WTC11 (cell line): ENCODE data around the gene GAK. TPM values are rescaled to one million over a fixed set of nuclear protein-coding genes. Genes with fewer than 3 reads are reported as not detected.

Source experiments
- ATAC-seq: fragments of 200-7000 bp; cut with Tn5 transposase; 2 replicates; pipeline ENCODE4 v1.10.0; 2021; ENCODE audit warnings: mild to moderate bottlenecking, moderate library complexity
- CTCF ChIA-PET: fragments of 300-600 bp; sonication (Branson Sonifier 250); formaldehyde crosslinking; loops from one replicate; lab custom pipeline; 2021; ENCODE audit warnings: antibody characterized with exemption; lab: Charles Lee
- POLR2A ChIA-PET: fragments of 350-600 bp; sonication (Branson Sonifier 250); formaldehyde crosslinking; loops from one replicate; lab custom pipeline; 2021; ENCODE audit warnings: antibody characterized with exemption; lab: Charles Lee
- DNase-seq: peaks from one replicate; pipeline ENCODE4 v3.0.0; 2021; ENCODE audit warnings: low spot score
- H3K27ac Mint-ChIP-seq: 2 replicates; pipeline ENCODE4 v1.8.0; 2021; ENCODE audit warnings: mixed read lengths
- H3K27me3 Mint-ChIP-seq: 2 replicates; pipeline ENCODE4 v1.8.0; 2021; ENCODE audit warnings: low read depth, mild to moderate bottlenecking, moderate library complexity, mixed read lengths
- H3K36me3 Mint-ChIP-seq: 2 replicates; pipeline ENCODE4 v1.8.0; 2021; ENCODE audit warnings: mixed read lengths
- H3K4me1 Mint-ChIP-seq: 2 replicates; pipeline ENCODE4 v1.8.0; 2022; ENCODE audit warnings: mixed read lengths
- H3K4me3 Mint-ChIP-seq: 2 replicates; pipeline ENCODE4 v1.8.0; 2021; ENCODE audit warnings: mild to moderate bottlenecking, moderate library complexity, mixed read lengths
- H3K9me3 Mint-ChIP-seq: 2 replicates; pipeline ENCODE4 v1.8.0; 2021; ENCODE audit warnings: mixed read lengths
- CREB1 ChIP-seq: sonication (generic); formaldehyde crosslinking; IDR thresholded peaks from 2 replicates; pipeline ENCODE4 v1.8.0; 2023; ENCODE audit warnings: mild to moderate bottlenecking, missing genetic modification reagents
- ELF4 ChIP-seq: sonication (generic); formaldehyde crosslinking; IDR thresholded peaks from 2 replicates; pipeline ENCODE4 v1.8.1; 2022; ENCODE audit warnings: low read depth, mild to moderate bottlenecking, moderate library complexity, missing genetic modification reagents
- FOXJ3 ChIP-seq: sonication (generic); formaldehyde crosslinking; IDR thresholded peaks from 2 replicates; pipeline ENCODE4 v1.9.0; 2021; ENCODE audit warnings: missing genetic modification reagents, mild to moderate bottlenecking, borderline replicate concordance
- FOXP1 ChIP-seq: sonication (generic); formaldehyde crosslinking; IDR thresholded peaks from 2 replicates; pipeline ENCODE4 v1.8.0; 2022; ENCODE audit warnings: missing genetic modification reagents, mild to moderate bottlenecking, moderate library complexity, borderline replicate concordance
- GABPB1 ChIP-seq: sonication (generic); formaldehyde crosslinking; IDR thresholded peaks from 2 replicates; pipeline ENCODE4 v1.8.1; 2023; ENCODE audit warnings: mild to moderate bottlenecking, missing genetic modification reagents
- GRHL2 ChIP-seq: fragments of 250-450 bp; sonication (Bioruptor Pico); IDR thresholded peaks from 2 replicates; pipeline ENCODE4 v1.8.0; 2022; ENCODE audit warnings: mild to moderate bottlenecking, moderate library complexity; ENCODE audit not compliant: insufficient replicate concordance, severe bottlenecking
- GTF2I ChIP-seq: fragments of 250-450 bp; sonication (Bioruptor Pico); conservative IDR thresholded peaks from 2 replicates; pipeline ENCODE4 v1.4.0; 2021; ENCODE audit warnings: mild to moderate bottlenecking
- MXD4 ChIP-seq: fragments of 250-450 bp; sonication (Bioruptor Pico); IDR thresholded peaks from 2 replicates; pipeline ENCODE4 v1.8.0; 2021; ENCODE audit warnings: mild to moderate bottlenecking, moderate library complexity, borderline replicate concordance
- NFE2L1 ChIP-seq: sonication (generic); formaldehyde crosslinking; IDR thresholded peaks from 2 replicates; pipeline ENCODE4 v1.8.1; 2023; ENCODE audit warnings: missing genetic modification reagents
- NR2C2 ChIP-seq: sonication (generic); formaldehyde crosslinking; IDR thresholded peaks from 2 replicates; pipeline ENCODE4 v1.8.0; 2022; ENCODE audit warnings: mild to moderate bottlenecking, missing genetic modification reagents
- PRRX2 ChIP-seq: fragments of 250-450 bp; sonication (Bioruptor Pico); IDR thresholded peaks from 2 replicates; pipeline ENCODE4 v1.8.0; 2021; ENCODE audit warnings: mild to moderate bottlenecking
- RORB ChIP-seq: fragments of 250-450 bp; sonication (Bioruptor Pico); IDR thresholded peaks from 2 replicates; pipeline ENCODE4 v1.9.0; 2021; ENCODE audit warnings: mild to moderate bottlenecking
- TP53 ChIP-seq: sonication (generic); formaldehyde crosslinking; IDR thresholded peaks from 2 replicates; pipeline ENCODE4 v1.8.1; 2023; ENCODE audit warnings: mild to moderate bottlenecking, missing genetic modification reagents
- ZNF416 ChIP-seq: fragments of 250-450 bp; sonication (Bioruptor Pico); IDR thresholded peaks from 2 replicates; pipeline ENCODE4 v1.9.0; 2021; ENCODE audit warnings: mild to moderate bottlenecking, inconsistent platforms
- total RNA-seq: library from RNA; stranded (reverse); gene quantifications from 3 replicates; pipeline ENCODE4 v1.2.3, GENCODE V29; 2021
- TF ChIP-seq, protein P1 (sequence below): sonication (generic); formaldehyde crosslinking; IDR thresholded peaks from 2 replicates; pipeline ENCODE4 v1.8.1; 2023; ENCODE audit warnings: mild to moderate bottlenecking, missing genetic modification reagents
- TF ChIP-seq, protein P2 (sequence below): sonication (generic); formaldehyde crosslinking; IDR thresholded peaks from 2 replicates; pipeline ENCODE4 v1.8.0; 2023; ENCODE audit warnings: missing genetic modification reagents
- TF ChIP-seq, protein P3 (sequence below): sonication (generic); formaldehyde crosslinking; IDR thresholded peaks from 2 replicates; pipeline ENCODE4 v1.8.1; 2023; ENCODE audit warnings: mild to moderate bottlenecking, moderate library complexity, missing genetic modification reagents
- TF ChIP-seq, protein P4 (sequence below): sonication (generic); formaldehyde crosslinking; IDR thresholded peaks from 2 replicates; pipeline ENCODE4 v1.8.1; 2022; ENCODE audit warnings: mild to moderate bottlenecking, moderate library complexity, missing genetic modification reagents
- TF ChIP-seq, protein P5 (sequence below): sonication (generic); formaldehyde crosslinking; conservative IDR thresholded peaks from 2 replicates; pipeline ENCODE4 v1.8.1; 2022; ENCODE audit warnings: mild to moderate bottlenecking, missing genetic modification reagents
- TF ChIP-seq, protein P6 (sequence below): fragments of 250-450 bp; sonication (Bioruptor Pico); IDR thresholded peaks from 2 replicates; pipeline ENCODE4 v1.9.0; 2021; ENCODE audit warnings: mild to moderate bottlenecking
- TF ChIP-seq, protein P7 (sequence below): sonication (generic); formaldehyde crosslinking; IDR thresholded peaks from 2 replicates; pipeline ENCODE4 v1.8.1; 2022; ENCODE audit warnings: missing genetic modification reagents, borderline replicate concordance
- TF ChIP-seq, protein P8 (sequence below): sonication (generic); formaldehyde crosslinking; IDR thresholded peaks from 2 replicates; pipeline ENCODE4 v1.8.0; 2023; ENCODE audit warnings: missing genetic modification reagents, mild to moderate bottlenecking, borderline replicate concordance

Gene GAK
- total RNA-seq, 1 experiment from 2014 or later, result 121 TPM

DNA sequence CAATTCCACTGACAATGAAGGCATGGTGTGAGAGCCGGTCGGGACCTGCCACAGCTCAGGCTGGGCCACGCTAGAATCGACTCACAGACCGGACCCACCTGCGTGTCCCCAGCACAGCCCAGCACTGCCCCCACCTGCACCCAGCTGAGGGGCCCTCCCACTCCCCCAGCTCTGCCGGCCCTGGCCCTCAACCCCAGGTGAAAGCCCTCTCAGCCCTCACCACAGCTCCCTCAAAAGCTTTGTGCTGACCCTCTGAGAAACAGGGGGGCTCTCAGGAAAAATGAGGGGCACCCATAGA is 25.1 kb downstream of the GAK start (continued):
- TF ChIP-seq, protein P1, sequence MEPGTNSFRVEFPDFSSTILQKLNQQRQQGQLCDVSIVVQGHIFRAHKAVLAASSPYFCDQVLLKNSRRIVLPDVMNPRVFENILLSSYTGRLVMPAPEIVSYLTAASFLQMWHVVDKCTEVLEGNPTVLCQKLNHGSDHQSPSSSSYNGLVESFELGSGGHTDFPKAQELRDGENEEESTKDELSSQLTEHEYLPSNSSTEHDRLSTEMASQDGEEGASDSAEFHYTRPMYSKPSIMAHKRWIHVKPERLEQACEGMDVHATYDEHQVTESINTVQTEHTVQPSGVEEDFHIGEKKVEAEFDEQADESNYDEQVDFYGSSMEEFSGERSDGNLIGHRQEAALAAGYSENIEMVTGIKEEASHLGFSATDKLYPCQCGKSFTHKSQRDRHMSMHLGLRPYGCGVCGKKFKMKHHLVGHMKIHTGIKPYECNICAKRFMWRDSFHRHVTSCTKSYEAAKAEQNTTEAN (CRISPR knock-in tag), result no peak
- TF ChIP-seq, protein P2, sequence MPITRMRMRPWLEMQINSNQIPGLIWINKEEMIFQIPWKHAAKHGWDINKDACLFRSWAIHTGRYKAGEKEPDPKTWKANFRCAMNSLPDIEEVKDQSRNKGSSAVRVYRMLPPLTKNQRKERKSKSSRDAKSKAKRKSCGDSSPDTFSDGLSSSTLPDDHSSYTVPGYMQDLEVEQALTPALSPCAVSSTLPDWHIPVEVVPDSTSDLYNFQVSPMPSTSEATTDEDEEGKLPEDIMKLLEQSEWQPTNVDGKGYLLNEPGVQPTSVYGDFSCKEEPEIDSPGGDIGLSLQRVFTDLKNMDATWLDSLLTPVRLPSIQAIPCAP, result no peak
- TF ChIP-seq, protein P3, sequence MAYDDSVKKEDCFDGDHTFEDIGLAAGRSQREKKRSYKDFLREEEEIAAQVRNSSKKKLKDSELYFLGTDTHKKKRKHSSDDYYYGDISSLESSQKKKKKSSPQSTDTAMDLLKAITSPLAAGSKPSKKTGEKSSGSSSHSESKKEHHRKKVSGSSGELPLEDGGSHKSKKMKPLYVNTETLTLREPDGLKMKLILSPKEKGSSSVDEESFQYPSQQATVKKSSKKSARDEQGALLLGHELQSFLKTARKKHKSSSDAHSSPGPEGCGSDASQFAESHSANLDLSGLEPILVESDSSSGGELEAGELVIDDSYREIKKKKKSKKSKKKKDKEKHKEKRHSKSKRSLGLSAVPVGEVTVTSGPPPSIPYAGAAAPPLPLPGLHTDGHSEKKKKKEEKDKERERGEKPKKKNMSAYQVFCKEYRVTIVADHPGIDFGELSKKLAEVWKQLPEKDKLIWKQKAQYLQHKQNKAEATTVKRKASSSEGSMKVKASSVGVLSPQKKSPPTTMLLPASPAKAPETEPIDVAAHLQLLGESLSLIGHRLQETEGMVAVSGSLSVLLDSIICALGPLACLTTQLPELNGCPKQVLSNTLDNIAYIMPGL, result no peak
- no peak for TF ChIP-seq ZNF416 (CRISPR knock-in tag)
- TF ChIP-seq GABPB1 (CRISPR knock-in tag), result no peak

DNA sequence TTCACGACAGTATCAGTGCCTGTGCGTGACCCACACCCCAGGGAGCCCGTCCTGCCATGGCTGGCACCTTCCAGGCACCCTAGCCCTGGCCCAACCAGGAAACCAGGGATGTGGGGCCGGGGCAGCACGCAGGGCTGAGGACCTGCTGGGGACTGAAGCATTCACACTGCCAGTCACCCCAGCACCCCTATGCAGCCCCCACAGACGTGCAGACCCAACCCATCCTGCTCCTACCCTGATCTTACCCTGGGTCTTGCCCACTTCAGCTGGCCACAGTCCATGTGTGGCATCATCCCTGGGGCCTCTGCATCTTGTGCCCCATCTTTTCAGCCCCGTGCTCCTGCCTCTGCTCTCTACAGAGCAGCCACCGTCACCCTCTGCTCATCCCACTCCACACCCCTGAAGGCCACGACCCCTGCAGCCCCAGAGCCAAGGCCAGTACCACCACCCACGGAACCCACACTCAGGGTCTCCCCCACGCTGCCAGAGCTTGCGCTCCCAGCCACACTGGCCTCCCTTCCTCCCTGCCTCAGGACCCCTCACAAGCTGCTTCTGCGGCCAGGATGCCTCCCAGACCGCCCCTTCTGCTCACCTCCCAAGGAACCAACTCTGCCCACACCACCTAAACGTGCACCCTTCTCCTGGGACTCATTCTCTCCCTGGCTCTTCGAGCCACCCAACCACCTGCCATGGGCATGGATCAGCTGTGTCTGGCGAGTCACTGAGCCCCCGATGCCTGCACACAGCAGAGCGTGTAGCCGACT is 25.6 kb downstream of the GAK start:
- no peak for ATAC-seq
- no peak for DNase-seq
- CTCF ChIA-PET, result no interaction called here
- Mint-ChIP-seq H3K36me3 (peaks cover 23% of the 10 kb centered on the region), H3K27me3 (no peaks in the 10 kb centered on the region), H3K4me3 (no peak overlapping the region), H3K27ac (peak overlapping the region; percentile 69), H3K9me3 (peaks cover 10% of the 10 kb centered on the region), H3K4me1 (peaks cover 7% of the 10 kb centered on the region)
- POLR2A ChIA-PET, result no interaction called here
- TF ChIP-seq, protein P4, sequence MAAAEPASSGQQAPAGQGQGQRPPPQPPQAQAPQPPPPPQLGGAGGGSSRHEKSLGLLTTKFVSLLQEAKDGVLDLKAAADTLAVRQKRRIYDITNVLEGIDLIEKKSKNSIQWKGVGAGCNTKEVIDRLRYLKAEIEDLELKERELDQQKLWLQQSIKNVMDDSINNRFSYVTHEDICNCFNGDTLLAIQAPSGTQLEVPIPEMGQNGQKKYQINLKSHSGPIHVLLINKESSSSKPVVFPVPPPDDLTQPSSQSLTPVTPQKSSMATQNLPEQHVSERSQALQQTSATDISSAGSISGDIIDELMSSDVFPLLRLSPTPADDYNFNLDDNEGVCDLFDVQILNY, result no peak
- TF ChIP-seq GTF2I (no peak), FOXP1 (CRISPR knock-in tag) (no peak), TP53 (no peak), CREB1 (CRISPR knock-in tag) (no peak), ELF4 (no peak), NFE2L1 (no peak), NR2C2 (CRISPR knock-in tag) (no peak), RORB (CRISPR knock-in tag) (no peak), PRRX2 (CRISPR knock-in tag) (no peak), FOXJ3 (CRISPR knock-in tag) (no peak), GRHL2 (CRISPR knock-in tag) (no peak), MXD4 (CRISPR knock-in tag) (no peak)
- TF ChIP-seq, protein P5, sequence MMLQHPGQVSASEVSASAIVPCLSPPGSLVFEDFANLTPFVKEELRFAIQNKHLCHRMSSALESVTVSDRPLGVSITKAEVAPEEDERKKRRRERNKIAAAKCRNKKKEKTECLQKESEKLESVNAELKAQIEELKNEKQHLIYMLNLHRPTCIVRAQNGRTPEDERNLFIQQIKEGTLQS, result no peak
- TF ChIP-seq, protein P6, sequence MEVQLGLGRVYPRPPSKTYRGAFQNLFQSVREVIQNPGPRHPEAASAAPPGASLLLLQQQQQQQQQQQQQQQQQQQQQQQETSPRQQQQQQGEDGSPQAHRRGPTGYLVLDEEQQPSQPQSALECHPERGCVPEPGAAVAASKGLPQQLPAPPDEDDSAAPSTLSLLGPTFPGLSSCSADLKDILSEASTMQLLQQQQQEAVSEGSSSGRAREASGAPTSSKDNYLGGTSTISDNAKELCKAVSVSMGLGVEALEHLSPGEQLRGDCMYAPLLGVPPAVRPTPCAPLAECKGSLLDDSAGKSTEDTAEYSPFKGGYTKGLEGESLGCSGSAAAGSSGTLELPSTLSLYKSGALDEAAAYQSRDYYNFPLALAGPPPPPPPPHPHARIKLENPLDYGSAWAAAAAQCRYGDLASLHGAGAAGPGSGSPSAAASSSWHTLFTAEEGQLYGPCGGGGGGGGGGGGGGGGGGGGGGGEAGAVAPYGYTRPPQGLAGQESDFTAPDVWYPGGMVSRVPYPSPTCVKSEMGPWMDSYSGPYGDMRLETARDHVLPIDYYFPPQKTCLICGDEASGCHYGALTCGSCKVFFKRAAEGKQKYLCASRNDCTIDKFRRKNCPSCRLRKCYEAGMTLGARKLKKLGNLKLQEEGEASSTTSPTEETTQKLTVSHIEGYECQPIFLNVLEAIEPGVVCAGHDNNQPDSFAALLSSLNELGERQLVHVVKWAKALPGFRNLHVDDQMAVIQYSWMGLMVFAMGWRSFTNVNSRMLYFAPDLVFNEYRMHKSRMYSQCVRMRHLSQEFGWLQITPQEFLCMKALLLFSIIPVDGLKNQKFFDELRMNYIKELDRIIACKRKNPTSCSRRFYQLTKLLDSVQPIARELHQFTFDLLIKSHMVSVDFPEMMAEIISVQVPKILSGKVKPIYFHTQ (CRISPR knock-in tag), result no peak
- TF ChIP-seq, protein P7, sequence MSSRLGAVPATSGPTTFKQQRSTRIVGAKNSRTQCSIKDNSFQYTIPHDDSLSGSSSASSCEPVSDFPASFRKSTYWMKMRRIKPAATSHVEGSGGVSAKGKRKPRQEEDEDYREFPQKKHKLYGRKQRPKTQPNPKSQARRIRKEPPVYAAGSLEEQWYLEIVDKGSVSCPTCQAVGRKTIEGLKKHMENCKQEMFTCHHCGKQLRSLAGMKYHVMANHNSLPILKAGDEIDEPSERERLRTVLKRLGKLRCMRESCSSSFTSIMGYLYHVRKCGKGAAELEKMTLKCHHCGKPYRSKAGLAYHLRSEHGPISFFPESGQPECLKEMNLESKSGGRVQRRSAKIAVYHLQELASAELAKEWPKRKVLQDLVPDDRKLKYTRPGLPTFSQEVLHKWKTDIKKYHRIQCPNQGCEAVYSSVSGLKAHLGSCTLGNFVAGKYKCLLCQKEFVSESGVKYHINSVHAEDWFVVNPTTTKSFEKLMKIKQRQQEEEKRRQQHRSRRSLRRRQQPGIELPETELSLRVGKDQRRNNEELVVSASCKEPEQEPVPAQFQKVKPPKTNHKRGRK, result no peak
- TF ChIP-seq, protein P8, sequence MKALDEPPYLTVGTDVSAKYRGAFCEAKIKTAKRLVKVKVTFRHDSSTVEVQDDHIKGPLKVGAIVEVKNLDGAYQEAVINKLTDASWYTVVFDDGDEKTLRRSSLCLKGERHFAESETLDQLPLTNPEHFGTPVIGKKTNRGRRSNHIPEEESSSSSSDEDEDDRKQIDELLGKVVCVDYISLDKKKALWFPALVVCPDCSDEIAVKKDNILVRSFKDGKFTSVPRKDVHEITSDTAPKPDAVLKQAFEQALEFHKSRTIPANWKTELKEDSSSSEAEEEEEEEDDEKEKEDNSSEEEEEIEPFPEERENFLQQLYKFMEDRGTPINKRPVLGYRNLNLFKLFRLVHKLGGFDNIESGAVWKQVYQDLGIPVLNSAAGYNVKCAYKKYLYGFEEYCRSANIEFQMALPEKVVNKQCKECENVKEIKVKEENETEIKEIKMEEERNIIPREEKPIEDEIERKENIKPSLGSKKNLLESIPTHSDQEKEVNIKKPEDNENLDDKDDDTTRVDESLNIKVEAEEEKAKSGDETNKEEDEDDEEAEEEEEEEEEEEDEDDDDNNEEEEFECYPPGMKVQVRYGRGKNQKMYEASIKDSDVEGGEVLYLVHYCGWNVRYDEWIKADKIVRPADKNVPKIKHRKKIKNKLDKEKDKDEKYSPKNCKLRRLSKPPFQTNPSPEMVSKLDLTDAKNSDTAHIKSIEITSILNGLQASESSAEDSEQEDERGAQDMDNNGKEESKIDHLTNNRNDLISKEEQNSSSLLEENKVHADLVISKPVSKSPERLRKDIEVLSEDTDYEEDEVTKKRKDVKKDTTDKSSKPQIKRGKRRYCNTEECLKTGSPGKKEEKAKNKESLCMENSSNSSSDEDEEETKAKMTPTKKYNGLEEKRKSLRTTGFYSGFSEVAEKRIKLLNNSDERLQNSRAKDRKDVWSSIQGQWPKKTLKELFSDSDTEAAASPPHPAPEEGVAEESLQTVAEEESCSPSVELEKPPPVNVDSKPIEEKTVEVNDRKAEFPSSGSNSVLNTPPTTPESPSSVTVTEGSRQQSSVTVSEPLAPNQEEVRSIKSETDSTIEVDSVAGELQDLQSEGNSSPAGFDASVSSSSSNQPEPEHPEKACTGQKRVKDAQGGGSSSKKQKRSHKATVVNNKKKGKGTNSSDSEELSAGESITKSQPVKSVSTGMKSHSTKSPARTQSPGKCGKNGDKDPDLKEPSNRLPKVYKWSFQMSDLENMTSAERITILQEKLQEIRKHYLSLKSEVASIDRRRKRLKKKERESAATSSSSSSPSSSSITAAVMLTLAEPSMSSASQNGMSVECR (CRISPR knock-in tag), result no peak
